HG02938 (cell line): ENCODE measurements around the gene MIOX.

Experiments
- ATAC-seq: cut with Tn5 transposase; IDR thresholded peaks from one replicate; pipeline ENCODE4 v1.9.1; 2021; ENCODE audit warnings: mild to moderate bottlenecking, moderate library complexity; ENCODE audit not compliant: unreplicated experiment

The MIOX gene

DNA sequence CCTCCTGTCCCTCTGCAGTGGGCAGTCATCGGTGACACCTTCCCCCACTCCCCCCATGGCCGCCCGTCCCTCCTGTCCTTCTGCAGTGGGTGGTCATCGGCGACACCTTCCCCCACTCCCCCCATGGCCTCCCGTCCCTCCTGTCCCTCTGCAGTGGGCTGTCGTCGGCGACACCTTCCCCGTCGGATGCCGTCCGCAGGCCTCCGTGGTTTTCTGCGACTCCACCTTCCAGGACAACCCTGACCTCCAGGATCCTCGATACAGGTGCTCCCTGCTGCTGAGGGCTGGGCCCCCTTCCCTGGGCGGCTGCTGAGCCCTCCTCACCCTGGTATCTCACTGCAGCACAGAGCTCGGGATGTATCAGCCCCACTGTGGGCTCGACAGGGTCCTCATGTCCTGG is 2.2 kb downstream of the MIOX start:
- no peak for ATAC-seq

DNA sequence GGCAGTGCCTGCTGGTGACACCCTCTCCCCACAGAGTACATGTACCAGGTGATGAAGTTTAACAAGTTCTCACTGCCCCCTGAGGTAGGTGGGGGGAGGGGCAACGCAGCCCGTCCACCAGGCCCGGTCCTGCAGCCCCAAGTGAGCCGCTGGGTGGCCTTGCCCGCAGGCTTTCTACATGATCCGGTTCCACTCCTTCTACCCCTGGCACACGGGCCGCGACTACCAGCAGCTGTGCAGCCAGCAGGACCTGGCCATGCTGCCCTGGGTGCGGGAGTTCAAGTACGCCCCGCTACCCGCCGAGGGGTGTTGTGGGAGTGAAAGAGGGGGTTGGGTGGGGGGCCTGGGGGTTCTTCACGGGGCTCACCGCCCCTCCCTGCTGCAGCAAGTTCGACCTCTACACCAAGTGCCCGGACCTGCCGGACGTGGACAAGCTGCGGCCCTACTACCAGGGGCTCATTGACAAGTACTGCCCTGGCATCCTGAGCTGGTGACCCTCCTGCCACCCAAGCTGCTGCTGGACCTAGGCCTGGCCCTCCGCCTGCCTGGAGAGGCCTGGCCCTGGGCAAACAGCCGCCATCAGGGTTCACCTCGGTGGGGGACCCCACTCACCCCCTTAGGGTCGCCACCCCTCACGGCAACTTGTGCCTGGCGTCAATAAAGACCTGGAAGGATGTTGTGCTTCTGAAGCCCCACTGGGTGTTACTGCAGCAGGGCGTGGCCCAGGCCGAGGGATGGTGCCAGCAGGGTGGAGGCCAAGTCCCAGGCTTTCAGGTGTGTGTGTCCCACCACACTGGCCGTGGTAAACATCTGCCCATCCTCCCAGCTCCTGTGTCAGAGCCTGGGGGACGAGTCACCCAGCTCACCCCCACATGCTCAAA is 2.9 kb downstream of the MIOX start:
- no peak for ATAC-seq

DNA sequence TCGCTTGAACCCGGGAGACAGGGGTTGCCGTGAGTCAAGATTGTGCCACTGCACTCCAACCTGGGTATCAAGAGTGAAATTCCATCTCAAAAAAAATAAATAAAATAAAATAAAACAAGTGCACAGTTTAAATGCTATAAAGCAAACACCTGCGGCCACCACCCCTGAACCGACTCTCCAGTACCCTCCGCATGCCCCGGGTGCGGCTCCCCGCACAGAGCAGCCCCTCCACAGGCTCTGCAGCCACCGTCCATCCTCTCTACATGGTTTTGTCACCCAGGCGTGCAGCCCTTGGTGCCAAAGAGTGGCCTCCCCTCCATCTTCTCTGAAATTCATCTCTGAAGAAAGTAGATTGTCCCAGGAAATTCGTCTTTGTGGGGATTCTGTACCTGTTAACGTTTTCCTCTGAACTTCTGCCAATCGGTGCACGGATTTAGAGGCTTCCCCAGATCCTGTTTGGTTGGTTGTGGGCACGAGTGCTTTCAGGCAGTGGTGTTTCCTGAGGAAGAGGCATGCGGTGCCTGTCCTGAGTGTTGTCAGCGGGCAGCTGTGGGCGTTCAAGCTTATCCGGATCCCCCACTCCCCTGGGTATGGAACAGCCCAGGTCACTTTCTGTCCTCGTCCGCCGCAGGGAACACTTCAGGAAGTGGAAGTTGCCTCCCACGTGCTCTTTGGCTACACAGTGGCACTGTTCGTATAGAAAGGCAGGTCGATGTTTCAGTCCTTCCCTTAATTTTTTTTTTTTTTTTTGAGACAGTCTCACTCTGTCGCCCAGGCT is 4.1 kb downstream of the MIOX start:
- no peak for ATAC-seq

DNA sequence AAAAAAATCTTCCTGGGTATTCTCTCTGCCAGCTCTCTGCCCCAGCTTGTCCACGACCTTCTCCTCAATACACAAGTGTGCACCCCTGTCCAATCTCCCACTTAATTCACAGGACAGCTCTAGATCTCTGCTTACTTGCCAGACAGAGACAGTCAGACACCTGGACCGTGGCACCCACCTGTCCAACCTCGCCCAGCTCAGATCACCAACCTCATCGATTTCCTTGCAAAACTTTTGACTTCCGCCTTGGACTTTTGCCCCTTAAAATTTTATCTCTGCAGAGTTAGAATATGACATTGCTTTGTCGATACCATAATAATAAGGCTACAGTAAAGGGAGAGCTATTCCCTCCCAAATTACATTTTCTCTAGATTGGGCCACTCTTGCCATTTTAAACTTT is 10.4 kb downstream of the MIOX start:
- ATAC-seq, result no peak

DNA sequence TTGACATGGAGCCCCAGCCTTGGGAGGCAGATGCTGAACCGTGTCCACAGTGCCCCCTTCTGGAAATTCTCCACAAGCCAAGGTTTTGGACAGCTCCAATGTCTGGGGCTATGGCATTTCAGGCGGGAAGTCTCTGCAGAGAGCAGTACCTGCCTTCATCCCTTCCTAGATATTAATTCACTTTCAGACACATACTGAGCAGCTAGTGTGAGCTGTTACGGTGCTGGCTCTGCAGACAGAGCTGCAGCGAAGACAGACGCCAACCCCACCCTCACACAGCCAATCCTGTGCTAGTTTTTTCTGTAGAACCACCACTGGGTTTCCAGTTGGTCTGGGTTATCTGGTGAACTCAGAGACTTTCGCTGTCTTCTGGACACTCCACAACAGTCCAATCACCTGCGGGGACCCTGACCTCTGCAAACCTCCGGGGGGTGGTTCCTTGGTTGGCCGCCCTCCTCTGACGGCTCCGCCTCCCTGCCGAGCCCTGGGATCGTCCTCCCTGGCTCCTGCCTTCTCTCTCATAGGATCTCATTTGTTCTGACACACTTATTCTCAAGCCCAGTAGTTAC is 11.7 kb downstream of the MIOX start:
- no peak for ATAC-seq

DNA sequence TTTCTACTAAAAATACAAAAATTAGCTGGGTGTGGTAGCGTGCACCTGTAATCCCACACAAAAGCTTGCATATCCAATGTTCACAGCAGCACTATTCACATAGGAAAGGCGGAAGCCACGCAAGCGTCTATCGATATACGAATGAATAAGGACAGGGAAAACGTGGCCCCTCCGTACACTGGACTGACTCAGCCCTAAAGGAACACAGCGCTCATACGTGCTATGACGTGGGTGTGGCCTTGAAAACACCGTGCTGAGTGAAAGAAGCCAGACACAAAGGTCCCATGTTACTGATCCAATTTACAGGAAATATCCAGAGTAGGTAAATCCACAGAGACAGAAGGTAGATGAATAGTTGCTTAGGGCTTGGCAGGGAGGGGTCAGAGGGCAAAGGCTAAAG is 13.8 kb downstream of the MIOX start:
- ATAC-seq, result no peak

DNA sequence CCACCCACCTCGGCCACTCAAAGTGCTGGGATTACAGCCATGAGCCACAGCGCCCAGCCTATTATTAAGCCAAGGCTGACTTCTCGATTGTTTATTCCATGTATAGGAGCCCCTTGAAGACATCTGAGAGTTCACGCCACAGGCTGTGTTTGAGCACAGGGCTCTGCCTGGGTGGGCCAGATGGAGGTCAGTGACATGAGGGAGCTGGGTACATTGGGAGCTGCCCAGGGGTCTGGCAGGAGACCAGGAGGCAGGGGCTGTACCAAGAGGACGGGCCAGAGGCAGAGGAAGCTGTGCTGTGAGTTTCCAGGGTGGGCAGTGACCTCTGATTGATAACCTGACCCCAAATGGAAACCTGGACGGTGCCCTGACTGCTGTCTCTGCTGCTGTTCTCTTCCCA is 15.4 kb downstream of the MIOX start:
- no peak for ATAC-seq

DNA sequence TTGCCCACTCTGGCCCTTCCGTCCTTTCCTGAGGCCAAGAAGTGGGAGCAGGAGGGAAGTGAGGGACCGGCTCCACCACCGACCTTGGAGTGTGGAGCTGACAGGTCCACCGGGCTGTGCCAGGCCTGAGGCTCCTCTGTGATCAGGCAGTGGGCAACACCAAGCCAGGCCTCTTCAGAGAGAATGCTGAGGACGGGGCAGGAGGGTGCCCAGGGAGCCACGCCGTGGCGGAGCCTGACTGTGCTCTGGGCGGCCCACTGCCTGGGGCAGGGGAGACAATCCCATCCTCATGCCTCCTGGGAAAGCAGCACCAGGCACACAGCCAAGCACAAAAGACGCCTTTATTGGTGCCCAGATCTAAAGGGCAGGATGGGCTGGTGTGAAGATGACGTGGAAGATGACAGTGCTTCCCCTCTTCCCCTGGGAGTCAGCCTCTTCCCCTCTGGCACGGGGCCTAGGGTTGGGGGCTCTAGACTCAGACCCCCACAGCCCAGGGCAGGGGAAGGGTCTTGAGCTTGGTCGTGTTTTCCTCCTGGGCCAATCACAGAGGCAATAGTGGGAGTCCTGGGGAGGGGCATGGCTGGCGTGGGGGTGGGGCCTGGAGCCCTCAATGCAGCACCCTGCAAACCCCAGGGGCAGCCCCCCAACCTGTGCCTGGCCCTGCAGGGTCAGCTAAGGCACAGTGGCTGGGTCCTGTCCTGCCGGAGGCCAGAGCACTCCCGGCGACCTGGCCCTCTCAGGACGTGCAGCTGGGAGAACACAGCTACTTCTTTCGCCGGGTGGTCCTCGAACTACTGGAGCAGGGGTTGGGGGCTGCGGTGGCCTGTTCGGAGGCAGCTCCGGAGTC is 16.2 kb downstream of the MIOX start:
- ATAC-seq, result no peak

DNA sequence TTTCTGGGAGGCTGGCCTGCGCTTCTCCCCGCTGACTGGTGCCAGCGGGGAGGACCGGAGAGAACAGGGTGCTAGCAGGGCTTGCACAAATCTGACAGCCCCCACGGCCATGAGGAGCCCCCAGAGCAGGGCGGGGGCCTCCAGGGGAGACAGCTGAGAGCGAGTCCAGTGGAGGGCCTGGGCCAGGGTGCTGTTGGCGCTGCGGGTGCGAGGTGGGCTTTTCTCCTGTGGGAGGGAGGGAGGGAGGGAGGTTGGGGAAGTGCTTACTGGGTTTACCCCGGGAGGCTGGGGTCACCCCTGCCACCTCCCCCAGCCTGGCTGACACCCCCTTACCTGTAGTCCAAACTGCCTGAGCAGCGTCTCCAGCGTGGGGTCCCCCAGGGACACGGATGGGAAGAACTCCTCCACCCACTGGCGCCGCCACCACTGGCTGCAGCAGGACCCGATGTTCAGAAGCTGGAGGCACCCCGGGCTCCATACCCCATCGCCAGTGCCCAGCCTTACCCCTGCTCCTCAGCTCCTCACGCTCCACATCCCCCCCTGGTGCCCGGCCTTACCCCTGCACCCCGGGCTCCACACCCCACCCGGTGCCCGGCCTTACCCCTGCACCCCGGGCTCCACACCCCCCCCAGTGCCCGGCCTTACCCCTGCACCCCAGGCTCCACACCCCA is 17.0 kb downstream of the MIOX start:
- ATAC-seq, result no peak

DNA sequence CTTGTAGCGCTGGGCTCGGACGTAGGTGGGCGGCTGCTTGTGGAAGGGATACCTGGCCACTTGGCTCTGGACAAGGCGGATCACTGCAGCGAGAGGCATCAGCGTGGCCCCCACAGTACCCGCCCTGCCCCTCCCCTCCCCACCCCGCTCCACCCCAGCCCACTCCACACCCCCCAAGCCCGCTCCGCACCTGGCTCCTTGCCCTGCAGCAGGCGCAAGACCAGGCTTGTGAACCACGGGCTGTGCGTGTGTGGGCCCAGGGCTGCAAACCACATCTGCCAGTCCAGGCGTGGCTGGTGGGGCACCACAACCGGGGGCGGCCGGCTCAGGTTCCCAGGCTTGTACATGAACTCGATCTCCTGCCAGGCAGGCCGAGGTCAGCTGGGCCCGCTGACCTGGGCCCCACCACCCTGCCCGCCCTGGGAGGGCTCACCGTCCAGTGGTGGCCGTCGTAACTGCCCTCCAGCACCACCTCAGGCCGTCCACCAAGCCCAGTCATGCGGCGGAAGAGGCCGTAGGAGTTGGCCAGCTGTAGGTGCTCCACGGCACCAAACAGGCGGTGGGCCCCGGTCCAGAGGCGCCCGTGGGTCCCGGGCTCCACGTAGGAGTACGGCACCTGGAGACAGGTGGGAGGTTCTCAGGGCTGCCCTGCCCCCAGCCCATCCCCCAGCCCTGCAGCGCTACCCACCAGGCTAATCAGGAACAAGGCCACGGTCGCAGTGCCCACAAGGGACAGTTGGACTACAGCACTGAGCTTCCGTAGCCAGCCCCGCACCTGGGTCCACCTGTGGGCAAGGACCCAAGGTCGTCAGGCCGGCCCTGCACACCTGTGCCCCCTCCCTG is 17.9 kb downstream of the MIOX start:
- ATAC-seq, result no peak

DNA sequence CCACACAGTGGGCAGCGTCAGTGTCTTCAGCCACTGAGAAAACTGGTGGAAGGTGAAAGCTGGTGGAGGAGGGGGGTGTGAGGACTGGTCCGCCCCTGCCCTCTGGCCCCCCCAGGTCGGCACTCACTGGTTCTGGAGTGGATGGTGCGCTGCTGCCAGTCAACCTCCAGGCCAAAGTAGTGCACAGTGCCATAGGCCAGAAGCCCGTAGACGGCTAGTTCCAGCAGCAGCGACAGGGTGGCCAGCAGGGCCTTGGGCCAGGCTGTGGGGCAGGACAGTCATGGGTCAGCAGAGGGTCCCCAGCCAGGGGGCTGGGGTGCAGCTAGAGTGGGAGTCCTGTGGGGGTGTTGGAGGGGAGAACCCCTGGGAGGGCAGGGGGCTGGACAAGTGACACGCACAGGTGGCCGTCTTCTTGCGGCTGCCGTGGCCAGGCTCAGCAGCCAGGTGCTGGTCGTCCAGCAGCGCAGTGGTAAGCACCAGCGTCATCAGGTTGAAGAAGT is 18.7 kb downstream of the MIOX start:
- ATAC-seq, result no peak

DNA sequence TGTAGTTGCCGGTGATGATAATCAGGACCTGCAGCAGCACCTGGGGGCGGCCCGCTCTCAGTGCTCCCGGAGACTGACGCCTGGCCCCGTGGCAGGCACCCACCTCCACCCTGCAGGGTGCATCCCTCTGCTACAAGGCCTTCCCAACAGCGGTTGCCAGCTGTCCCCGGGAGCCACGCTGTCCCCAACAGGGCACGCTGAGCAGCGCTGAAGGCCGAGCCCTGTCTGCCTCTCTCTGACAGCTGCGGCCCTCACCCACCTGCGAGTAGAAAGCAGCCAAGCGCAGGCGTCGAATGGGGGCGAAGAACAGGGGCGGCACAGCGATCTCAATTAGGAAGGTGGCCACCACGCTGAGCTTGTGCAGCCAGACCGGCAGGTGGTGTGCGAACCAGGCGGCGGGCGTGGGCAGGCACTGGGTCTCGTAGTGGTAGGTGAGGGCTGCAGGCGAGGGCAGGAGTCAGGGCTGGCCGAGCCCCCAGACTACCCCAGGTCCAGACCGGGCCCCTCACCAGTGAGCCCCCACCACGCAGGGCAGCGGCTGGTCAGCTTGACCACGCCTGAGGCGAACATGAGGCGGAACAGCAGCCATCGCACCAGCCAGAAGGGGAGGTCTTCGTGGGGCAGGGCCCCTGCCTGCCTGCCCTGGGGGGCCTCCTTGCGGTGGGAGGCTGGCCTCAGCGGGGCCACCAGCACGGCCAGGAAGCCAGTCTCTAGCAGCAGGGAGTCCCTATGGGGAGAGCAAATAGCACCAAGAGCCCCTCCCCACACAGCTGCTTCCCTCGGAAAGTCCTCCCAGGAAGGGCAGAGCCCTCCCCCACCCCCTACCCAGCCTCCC is 19.3 kb downstream of the MIOX start:
- ATAC-seq, result no peak

DNA sequence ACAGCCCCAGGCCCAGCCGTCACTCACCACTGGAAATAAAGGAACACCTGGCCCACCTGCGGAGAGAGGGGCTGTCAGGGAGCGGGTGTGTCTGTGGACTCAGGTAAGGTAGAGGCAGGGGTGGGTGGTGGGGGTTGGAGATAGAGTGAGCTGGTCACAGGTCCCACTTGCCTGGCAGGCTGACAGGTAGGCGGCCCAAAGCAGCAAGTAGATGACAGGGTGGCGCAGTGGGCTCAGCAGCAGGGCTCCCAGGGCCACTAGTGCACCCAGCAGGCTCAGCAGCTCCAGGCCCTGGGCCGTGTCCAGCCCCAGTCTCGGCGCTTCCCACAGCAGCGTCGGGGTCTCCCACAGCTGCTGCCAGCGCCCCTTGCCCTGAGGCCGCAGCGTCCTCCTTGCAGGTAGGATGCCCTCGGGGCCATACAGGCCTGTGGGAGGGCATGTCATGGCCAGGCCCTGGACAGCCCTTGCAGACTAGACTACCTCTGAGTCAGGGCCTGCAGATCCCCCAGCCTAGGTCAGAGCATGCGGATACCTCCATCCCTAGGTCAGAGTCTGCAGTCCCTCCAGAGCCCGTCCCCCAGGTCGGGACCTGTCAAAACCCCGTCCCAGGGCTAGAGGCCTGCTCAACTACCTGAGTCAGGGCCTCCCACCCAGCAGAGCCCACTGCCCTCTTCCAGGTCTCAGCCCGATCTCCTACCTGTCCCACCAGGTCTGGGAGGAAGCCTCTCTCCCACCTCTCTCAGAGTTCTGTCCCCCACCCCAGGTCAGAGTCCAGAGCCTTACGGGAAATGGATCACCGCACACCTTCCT is 20.2 kb downstream of the MIOX start:
- peak; percentile 7 for ATAC-seq

DNA sequence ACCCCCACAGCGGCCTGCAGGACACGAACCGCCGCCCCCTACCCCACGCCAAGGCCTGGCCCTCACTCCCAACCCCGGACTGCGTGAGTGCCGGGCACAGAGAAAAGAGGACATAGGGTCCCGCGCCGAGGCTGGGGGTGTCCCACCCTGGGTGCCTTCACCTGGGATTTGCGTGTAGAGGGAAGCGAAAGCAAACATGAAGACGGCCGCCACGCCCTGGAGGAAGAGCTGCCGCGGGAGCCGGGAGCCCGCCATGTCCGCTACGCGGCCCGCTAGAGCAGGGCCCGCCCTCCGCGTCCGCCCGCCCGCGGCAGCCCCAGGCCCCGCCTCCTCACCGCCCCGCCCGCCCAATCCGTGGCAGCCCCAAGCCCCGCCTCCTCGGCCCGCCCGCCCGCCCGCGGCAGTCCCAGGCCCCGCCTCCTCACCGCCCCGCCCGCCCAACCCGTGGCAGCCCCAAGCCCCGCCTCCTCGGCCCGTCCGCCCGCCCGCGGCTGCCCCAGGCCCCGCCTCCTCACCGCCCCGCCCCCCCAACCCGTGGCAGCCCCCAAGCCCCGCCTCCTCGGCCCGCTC is 20.8 kb downstream of the MIOX start, which contains the start of gene LMF2:
LMF2 (minus strand) TSS at position 282 of the 570 bp plus-strand sequence; CDS start at position 255, 27 bp downstream.
- peak; percentile 46 for ATAC-seq

DNA sequence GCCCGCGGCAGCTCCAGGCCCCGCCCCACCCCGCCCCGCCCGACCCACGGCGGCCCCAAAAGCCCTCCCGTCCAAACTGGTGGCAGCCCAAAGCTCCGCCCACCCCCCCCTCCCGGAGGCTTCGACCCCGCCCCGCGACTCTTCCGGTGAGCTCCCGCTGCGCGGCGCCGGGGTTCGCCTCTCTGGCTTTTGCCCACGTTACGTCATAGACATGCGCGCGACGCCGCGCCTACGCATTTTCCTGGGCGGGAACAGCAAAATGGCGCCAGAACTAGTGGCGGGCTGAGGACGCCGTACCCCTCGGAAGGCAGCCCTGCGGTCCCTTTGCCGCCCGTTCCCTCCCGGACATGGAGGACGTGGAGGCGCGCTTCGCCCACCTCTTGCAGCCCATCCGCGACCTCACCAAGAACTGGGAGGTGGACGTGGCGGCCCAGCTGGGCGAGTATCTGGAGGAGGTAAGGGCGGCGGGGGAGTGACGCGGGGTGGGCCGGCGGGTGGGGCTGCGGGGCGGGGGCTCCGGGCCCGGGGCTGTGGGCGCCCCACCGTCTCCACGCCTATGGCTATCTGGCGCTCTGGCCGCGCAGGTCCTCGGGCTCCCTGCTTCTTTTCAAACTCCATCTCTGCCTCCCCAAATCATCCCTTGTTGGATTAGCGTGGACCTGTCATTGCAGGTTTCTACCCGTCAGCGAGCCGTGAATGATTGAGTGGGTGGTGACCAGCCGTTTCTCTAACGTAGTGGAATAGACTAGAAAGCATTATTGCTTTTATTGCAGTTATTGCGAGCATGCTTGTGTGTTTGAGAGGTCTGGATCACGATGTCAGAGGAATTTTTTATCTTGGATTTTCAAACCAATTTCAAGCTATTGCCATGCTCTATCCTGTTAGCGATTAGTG is 21.6 kb downstream of the MIOX start, which contains the start of gene NCAPH2:
NCAPH2 (plus strand) TSS at position 234 of the 894 bp plus-strand sequence; CDS start at position 348, 114 bp downstream.
- peak; percentile 50 for ATAC-seq

DNA sequence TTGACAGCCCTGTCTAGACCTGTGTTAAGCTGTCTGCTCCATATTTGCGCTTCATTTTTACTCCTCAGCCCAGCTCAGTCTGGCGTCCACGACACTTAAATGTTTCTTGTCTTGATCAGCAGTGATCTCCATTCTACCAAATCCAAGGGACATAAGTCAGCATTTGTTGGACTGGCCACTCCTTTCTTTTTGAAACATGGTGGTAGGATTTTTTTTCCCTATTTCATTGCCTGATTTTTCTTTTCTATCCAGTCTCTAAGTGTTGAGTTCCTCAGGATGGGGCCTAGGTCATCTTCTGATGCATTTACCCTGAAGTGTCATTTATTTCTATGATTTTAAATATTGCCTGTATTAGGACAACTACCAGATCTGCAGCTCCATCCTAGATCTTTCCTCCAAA is 22.2 kb downstream of the MIOX start:
- no peak for ATAC-seq
